ENCODE results near the gene EPHA3.

EPHA3 gene

DNA sequence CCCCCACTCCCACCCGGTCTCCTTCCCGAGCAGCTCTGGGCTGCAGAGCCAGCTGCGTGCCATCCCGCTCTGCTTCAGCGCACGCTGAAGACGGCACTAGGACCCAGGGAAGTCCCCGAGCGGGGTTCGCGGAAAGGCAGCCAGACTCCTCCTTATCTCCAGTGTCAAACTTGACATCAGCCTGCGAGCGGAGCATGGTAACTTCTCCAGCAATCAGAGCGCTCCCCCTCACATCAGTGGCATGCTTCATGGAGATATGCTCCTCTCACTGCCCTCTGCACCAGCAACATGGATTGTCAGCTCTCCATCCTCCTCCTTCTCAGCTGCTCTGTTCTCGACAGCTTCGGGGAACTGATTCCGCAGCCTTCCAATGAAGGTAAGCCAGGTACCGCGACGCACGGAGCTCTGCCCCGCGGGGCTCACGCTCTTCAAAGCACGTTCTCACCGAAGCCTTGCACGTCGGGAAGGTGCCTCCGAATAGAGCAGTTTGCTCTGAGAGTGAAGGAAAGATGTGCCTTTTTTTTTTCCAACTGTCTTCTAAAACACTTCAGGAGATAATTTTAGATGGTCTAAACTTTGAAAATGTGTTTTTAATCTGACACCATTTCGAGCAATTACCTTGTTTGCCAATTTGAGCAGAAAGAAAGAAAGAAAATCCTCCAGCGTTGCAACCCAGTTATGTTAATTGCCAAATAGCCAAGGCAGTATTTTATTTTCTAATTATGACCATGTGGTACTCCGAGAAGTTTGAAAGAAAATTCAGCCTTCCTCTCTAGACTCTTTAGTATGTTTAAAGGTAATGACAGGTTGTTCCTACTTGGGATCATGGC lies at the start of gene EPHA3:
EPHA3 (plus strand) TSS at position 161 of the 830 bp plus-strand sequence; CDS start at position 289, 128 bp downstream.
- DNase-seq, result peak; percentile 35

DNA sequence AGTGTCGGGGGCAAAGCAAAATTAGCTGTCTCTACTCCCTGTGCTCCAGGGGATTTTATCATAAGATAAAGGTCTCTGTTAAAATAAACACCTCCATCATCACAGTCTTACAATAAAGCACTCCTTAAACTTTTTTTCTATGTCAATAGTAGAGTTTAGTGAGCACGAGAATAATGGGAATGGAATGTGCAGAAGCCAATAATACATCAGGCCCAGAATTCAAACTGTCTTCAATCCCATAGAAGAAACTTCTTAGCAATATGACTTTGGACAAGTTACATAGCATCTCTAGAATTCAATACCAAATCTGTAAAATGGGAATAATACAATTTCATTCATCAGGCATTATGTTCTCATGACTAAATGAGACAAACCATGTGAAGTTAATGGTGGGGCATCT lies 49.0 kb upstream of the EPHA3 start:
- no peak for DNase-seq

DNA sequence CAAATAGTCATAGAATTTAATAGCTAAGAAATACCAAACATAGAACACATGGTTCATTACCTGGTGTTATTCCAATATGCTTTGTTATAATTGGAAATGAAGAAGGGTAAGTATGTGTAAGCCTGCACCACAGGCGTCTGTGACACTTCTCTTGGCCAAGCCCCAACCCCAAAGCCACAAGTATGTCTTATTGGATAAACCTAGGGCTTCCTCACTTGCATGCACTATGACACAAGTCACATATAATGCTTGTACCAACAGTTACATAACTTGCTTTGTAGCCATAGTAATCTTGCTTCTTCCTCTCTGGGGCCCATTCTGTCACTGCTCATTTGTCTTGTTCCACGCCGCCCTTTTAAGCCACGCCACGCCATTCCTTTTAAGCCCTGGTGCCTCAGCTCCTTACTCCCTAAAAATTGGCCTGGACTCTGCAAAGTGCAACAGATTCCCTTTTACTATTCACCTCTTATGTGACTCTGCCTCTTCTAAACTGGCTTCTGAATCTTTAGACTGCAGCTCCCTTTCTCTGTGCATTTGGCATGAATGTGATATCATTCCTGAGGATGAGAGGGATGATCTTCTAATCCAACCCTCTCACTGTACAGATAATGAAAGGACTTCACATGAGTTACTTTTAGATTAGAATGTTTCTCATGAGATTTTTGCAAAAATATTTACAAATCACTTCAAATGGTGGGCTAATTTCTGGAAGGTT lies 48.1 kb upstream of the EPHA3 start:
- DNase-seq, result no peak

DNA sequence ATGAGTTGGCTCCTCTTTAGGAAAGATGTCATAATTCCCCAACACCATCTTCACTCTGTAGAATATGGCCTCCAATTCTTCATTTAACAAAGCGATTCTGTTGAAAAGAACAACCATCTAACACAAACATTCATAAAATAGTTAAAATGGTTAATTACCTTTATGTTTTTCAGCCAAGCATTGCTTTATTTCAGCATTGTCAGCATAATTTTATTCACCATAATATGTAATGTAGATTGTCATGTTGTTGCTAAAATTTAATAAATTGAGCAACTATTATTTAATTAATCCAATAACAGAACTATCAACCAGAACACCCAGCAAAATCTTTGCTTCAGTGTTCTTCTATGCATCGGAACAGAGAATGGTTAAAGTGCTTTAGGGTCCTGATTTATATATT lies 46.2 kb upstream of the EPHA3 start:
- DNase-seq, result no peak

- DNase-seq, result no peak
Measured at GRCh38 chr3:89067736-89068135, 39.7 kb upstream of the EPHA3 start.

DNA sequence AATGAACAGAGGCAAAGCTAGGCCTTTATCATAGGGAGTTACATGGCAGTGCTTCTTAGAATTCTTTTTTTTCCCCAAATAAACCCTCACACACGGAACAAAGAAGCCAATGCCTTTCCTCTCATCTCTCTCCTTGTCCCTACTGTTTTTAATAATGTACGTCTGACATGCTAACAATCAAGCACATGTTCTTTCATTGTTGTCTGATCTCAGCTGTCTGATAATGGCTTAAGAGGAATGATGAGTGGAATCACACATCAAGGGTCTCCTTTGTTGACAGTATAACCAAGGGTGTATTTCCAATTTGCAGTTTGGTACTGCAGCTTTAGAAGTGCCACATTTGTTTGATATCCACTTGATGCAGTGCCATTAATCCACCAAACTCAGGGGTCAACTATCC lies 34.8 kb upstream of the EPHA3 start:
- DNase-seq, result no peak

- no peak for DNase-seq
Measured at GRCh38 chr3:89079944-89080343, 27.5 kb upstream of the EPHA3 start.

DNA sequence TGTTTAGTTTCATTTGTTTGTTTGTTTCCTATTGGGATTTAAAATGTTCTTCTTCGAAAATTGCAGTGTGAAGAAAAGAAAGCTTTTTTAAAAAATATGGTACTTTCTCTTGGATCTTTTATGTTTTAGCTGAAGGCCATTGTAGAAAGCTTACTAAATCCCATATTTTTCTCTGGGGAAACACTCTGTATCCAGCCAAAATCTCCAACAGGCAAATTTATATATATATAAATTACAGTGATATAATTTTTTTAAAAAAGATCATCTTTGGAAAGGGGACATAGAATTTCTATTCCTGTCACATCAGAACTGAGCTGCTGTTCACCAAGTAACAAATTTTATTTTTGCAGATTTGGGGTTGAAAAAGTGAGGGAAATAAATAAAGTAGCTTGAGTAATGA lies 19.6 kb upstream of the EPHA3 start:
- no peak for DNase-seq

DNA sequence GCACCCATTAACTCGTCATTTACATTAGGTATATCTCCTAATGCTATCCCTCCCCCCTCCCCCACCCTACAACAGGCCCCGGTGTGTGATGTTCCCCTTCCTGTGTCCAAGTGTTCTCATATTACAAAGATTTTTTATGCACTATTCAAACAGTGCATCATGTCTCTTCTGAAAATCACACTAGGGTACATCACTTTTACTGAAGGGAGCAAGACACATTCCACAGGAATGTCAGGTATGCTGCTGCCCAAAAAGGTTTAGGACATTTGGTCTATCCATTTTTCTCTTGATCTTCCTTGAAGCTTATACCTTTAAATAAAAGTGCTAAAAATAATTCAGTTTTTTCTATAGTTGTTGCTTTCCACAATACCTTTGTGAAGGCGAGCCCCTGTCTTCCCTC lies 9.2 kb upstream of the EPHA3 start:
- DNase-seq, result no peak

DNA sequence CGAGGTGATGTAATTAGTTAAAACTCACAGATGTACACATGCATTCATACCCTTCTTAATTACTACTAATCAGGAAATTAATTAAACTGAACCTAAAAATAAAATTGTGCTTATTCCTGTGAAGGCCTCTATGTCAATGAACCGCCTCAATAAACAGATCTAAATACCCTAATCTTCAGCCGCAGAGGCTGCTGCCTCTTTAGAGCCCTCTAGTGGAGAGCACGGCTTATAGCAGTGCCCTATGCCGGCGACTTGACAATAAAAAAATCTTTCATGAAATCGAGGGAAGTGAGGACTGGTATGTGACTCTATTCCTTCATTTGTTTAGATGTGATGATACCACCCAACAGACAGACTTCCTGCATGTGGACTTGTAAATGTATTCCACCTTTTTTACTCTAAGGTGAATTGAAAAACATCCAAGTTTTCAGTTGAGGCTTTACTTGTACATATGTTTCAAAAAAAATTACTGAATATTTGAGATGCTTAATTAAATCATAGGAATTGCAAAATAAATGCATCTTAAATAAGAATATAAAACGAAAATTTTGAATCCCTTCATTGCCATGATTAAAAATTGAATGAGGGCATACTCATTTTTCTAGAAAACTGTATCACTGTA lies 8.3 kb upstream of the EPHA3 start:
- peak; percentile 56 for DNase-seq

GRCh38 chr3:89101251-89101650 lies 6.2 kb upstream of the EPHA3 start:
- DNase-seq, result no peak

DNA sequence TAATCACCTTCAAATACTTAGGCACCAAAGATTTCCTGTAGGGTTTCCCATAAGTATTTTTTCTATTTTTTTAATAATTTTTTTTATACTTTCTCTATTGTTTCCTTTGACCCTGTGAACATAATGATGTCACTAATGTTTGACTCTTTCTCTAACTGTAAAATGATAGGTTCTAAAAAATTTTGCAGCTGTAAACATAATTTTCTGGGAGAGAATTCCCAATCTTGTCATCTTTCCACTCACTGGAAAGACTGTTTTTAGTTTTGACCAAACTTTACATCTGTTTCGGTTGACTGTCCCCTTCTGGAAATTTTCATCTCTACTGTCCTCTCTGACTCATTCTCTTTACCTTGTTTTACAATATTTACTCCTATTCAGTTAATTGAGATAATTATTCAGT lies 5.5 kb upstream of the EPHA3 start:
- DNase-seq, result no peak

DNA sequence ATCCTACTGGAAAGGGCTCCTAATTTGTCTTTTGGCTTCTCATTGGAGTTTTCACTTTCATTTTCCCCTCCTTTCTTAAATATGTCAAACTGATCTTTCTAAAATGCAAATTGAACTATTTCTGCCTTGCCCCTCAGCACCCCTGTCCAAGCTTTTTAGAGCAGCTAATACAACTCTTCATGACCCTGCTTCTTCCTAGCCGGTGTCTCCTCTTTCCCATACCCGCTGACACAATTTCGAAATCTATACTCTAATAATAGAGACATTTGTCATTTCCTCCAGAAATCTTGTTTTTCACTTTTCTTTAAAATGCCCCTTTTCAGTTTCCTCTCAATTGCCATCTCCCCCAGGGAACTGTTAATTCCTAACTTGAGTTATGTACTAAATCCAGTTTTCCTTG lies 2.9 kb upstream of the EPHA3 start:
- DNase-seq, result peak; percentile 6

- DNase-seq, result no peak
Measured at GRCh38 chr3:89105503-89105902, 1.9 kb upstream of the EPHA3 start.

- no peak for DNase-seq
Measured at GRCh38 chr3:89108291-89108550, 800 bp downstream of the EPHA3 start.

DNA sequence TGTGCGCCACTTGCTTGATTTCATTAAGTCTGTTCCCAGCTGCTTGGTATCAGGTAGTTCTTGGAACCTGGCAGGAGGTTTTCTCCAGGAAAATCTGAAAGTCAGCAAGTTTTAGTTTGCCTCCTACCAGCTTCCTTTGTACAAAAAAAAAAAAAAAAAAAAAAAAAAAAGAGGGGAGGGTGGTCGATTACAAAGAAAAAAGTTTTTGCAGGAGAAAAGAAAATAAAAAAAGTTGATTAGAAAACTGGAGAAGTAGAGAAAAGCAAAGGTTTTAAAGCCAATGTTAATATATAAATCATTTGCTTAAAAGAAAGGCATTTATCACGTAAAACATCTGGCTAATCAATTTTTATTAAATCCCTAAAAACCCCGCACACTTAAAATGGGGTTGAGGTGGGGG lies 5.9 kb downstream of the EPHA3 start:
- no peak for DNase-seq

- DNase-seq, result peak; percentile 6
Measured at GRCh38 chr3:89113893-89114840, 6.7 kb downstream of the EPHA3 start.

- DNase-seq, result no peak
Measured at GRCh38 chr3:89114841-89115223, 7.4 kb downstream of the EPHA3 start.

DNA sequence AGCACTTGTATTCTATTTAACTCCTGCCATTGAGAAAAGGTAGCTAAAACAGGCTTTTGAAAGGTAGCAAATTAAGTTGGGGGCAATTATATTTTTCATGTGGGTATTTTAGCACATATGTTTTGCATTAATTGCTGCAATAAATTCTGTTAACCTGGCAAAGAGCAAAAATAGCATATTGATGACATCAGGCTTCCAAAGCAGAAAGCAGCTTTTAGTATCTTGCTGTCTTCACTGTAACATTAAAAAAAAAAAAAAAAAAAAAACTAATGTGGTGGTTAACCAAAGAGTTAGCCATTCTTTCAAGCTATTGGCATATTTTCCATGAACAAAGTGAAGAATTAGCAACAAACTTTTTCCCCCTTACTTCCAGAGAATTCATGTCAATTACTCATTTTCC lies 9.1 kb downstream of the EPHA3 start:
- no peak for DNase-seq

- no peak for DNase-seq
Measured at GRCh38 chr3:89138048-89138447, 30.6 kb downstream of the EPHA3 start.

DNA sequence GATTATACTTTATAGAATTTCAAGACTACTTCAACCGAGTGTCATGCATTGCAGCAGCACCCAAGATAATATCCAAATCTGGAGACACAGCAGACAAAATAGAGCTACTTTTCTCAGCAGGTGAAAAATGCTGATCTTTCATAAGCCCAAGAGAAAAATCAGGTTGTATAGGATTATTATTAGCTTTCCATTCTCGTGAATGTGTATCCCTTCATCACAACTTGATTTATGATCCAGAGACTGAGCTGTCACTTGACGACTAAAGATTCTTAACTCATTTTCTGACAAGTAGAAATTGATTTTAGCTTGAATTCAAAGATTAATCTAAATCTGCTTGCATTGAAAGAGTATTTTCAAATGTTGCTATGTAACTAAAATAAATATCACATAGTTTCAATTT lies 32.4 kb downstream of the EPHA3 start:
- DNase-seq, result no peak

- DNase-seq, result no peak
Measured at GRCh38 chr3:89144080-89144479, 36.7 kb downstream of the EPHA3 start.

DNA sequence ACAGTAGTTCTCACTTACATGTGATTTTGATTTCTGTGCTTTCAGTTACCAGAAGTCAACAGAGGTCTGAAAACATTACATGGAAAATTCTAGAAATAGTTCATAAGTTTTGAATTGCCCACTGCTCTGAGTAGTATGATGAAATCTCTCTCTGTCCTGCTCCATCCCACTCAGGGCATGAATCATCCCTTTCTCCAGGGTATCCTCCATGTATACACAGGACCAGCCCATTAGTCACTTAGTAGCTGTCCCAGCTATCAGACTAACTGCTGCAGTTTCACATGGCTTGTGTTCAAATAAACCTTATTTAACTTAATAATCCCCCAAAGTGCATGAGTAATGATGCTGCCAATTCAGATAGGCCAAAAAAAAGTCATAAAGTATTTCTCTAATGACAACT lies 38.6 kb downstream of the EPHA3 start:
- DNase-seq, result peak; percentile 1

Data from suppressor macrophage treated with lipopolysaccharide for 4 hours (primary cell).